Activated T-cell treated with anti-CD3 and anti-CD28 coated beads for 24 hours (primary cell): Measurements from ENCODE around the gene ZFY.

Experiments
- DNase-seq: peaks from one replicate; pipeline ENCODE4 v3.0.0-alpha.2; 2020; ENCODE audit warnings: low read depth

ZFY gene

GRCh38 chrY:2934861-2935715 lies at the start of gene ZFY:
TSS of gene ZFY (plus strand) at chrY:2935381. CDS start at chrY:2953937, 18,556 bp downstream.
- DNase-seq = peak; percentile 54

- no peak for DNase-seq
Observed at GRCh38 chrY:2885880-2886279, 49.3 kb upstream of the ZFY start.

GRCh38 chrY:2887386-2887785 lies 47.8 kb upstream of the ZFY start:
- DNase-seq = no peak

- no peak for DNase-seq
Observed at GRCh38 chrY:2887955-2888354, 47.2 kb upstream of the ZFY start.

GRCh38 chrY:2893471-2893870 lies 41.7 kb upstream of the ZFY start:
- no peak for DNase-seq

- no peak for DNase-seq
Observed at GRCh38 chrY:2896050-2896449, 39.1 kb upstream of the ZFY start.

GRCh38 chrY:2907356-2907755 lies 27.8 kb upstream of the ZFY start:
- DNase-seq = no peak

GRCh38 chrY:2913066-2913815 lies 21.9 kb upstream of the ZFY start:
- no peak for DNase-seq

GRCh38 chrY:2934078-2934477 lies 1.1 kb upstream of the ZFY start:
- no peak for DNase-seq

GRCh38 chrY:2935716-2936435 lies 695 bp downstream of the ZFY start:
- DNase-seq = peak; percentile 79

GRCh38 chrY:2936436-2936750 lies 1.2 kb downstream of the ZFY start:
- no peak for DNase-seq

GRCh38 chrY:2937149-2937548 lies 2.0 kb downstream of the ZFY start:
- DNase-seq = no peak

- no peak for DNase-seq
Observed at GRCh38 chrY:2949590-2950252, 14.5 kb downstream of the ZFY start.

- no peak for DNase-seq
Observed at GRCh38 chrY:2950655-2951054, 15.5 kb downstream of the ZFY start.

- DNase-seq = no peak
Observed at GRCh38 chrY:2952912-2953311, 17.7 kb downstream of the ZFY start.

- DNase-seq = no peak
Observed at GRCh38 chrY:2954735-2955134, 19.6 kb downstream of the ZFY start.

- DNase-seq = no peak
Observed at GRCh38 chrY:2955561-2955960, 20.4 kb downstream of the ZFY start.

GRCh38 chrY:2962061-2962460 lies 26.9 kb downstream of the ZFY start:
- DNase-seq = no peak

GRCh38 chrY:2964814-2965213 lies 29.6 kb downstream of the ZFY start:
- DNase-seq = no peak

- DNase-seq = no peak
Observed at GRCh38 chrY:2965629-2966028, 30.4 kb downstream of the ZFY start.

- no peak for DNase-seq
Observed at GRCh38 chrY:2969561-2969960, 34.4 kb downstream of the ZFY start.

- no peak for DNase-seq
Observed at GRCh38 chrY:2972708-2973107, 37.5 kb downstream of the ZFY start.
